HepG2 (cell line): ENCODE data around the gene MACROD2. TPM values are rescaled to one million over a fixed set of nuclear protein-coding genes. Genes with fewer than 3 reads are reported as not detected.

Experiments
- ATAC-seq: fragments of 200-7000 bp; cut with Tn5 transposase; 3 replicates; pipeline ENCODE4 v1.9.1; 2020; ENCODE audit warnings: mild to moderate bottlenecking, moderate library complexity
- BruUV-seq: library from RNA; stranded (reverse); fragments of 400-500 nt; replicated peaks from 2 replicates; lab custom pipeline; 2021; lab: Mats Ljungman, UMichigan
- CTCF ChIA-PET: fragments of 300-600 bp; formaldehyde crosslinking; extraction: SDS; loops from one replicate; lab custom pipeline; 2021; ENCODE audit warnings: low total read pairs, inconsistent platforms, low intra/inter-chr PET ratio; lab: Yijun Ruan, JAX
- POLR2A ChIA-PET: fragments of 350-600 bp; sonication (Branson Sonifier 250); formaldehyde crosslinking; loops from one replicate; lab custom pipeline; 2020; ENCODE audit warnings: antibody characterized with exemption, inconsistent platforms; lab: Yijun Ruan, JAX
- DNase-seq: peaks from one replicate; pipeline ENCODE4 v3.0.0-alpha.2; 2015; ENCODE audit warnings: low spot score
- FAIRE-seq: peaks from 3 replicates; lab custom pipeline; 2011; peaks lifted over from hg19 to GRCh38; lab: Jason Lieb, UNC
- H2AFZ ChIP-seq: one replicate; pipeline ENCODE4 v1.6.1; 2011; ENCODE audit warnings: low read length, inconsistent platforms
- H3K27ac ChIP-seq: fragments of 300-600 bp; 3 replicates; pipeline ENCODE4 v1.8.0; 2011; ENCODE audit warnings: mixed run types, mild to moderate bottlenecking, mixed read lengths, low read length, inconsistent platforms; ENCODE audit not compliant: insufficient read depth; ENCODE audit errors: extremely low read length
- H3K27me3 ChIP-seq, 2 experiments: fragments of 200-600 bp in 1 of 2; 2 replicates in 1 of 2; 3 replicates in 1 of 2; pipeline versions ENCODE4 v1.6.0 to v1.8.0; 2011; ENCODE audit warnings: low read length in 2 of 2, mild to moderate bottlenecking in 2 of 2, moderate library complexity in 2 of 2, inconsistent platforms in 1 of 2; ENCODE audit not compliant: insufficient read depth in 2 of 2, control insufficient read depth in 1 of 2
- H3K36me3 ChIP-seq, 2 experiments: fragments of 200-600 bp in 1 of 2; replicated peaks in 1 of 2; 2 replicates in 1 of 2; 3 replicates in 1 of 2; pipeline versions ENCODE4 v1.5.1 to v1.8.0; 2011; ENCODE audit warnings: low read length in 2 of 2, inconsistent platforms in 1 of 2; ENCODE audit not compliant: insufficient read depth in 2 of 2, control insufficient read depth in 1 of 2
- H3K4me1 ChIP-seq: 2 replicates; pipeline ENCODE4 v1.5.1; 2012; ENCODE audit warnings: low read length, inconsistent platforms; ENCODE audit not compliant: insufficient read depth
- H3K4me2 ChIP-seq: 2 replicates; pipeline ENCODE4 v1.6.0; 2011; ENCODE audit warnings: low read depth, low read length, inconsistent platforms
- H3K4me3 ChIP-seq, 3 experiments: fragments of 200-600 bp in 1 of 3; sonication (generic), shearing (Covaris generic) in 1 of 3; replicated peaks in 1 of 3; 2 replicates each; pipeline ENCODE4 v1.5.1; 2011 to 2016; ENCODE audit warnings: low read length in 3 of 3, inconsistent platforms in 2 of 3, low read depth in 2 of 3, mild to moderate bottlenecking in 2 of 3, control low read depth in 1 of 3, mixed read lengths in 1 of 3; ENCODE audit not compliant: insufficient read depth in 1 of 3
- H3K79me2 ChIP-seq: one replicate; pipeline ENCODE4 v1.6.1; 2011; ENCODE audit warnings: low read length, inconsistent platforms; ENCODE audit not compliant: insufficient read depth
- H3K9ac ChIP-seq: 2 replicates; pipeline ENCODE4 v1.6.0; 2011; ENCODE audit warnings: mild to moderate bottlenecking, low read depth, low read length, inconsistent platforms; ENCODE audit not compliant: insufficient read depth
- H3K9me3 ChIP-seq: 2 replicates; pipeline ENCODE4 v1.5.1; 2012; ENCODE audit warnings: mild to moderate bottlenecking, low read length
- H4K20me1 ChIP-seq: 2 replicates; pipeline ENCODE4 v1.6.0; 2011; ENCODE audit warnings: inconsistent platforms, mild to moderate bottlenecking, low read length, moderate library complexity; ENCODE audit not compliant: insufficient read depth
- HNF4A ChIP-seq: sonication (generic); formaldehyde crosslinking; IDR thresholded peaks from 2 replicates; pipeline ENCODE4 v1.4.0; 2020; ENCODE audit warnings: missing genetic modification reagents
- HNRNPK ChIP-seq: fragments of 200-400 bp; formaldehyde crosslinking; IDR thresholded peaks from 2 replicates; pipeline ENCODE4 v1.6.1; 2018; ENCODE audit warnings: low read length, low read depth, moderate library complexity, mild to moderate bottlenecking; ENCODE audit not compliant: poor library complexity, severe bottlenecking
- PHF5A ChIP-seq: IDR thresholded peaks from one replicate; pipeline ENCODE4 v1.6.1; 2018; ENCODE audit warnings: low read depth, missing genetic modification reagents; ENCODE audit not compliant: unreplicated experiment
- RNF2 ChIP-seq: fragments of 450-650 bp; conservative IDR thresholded peaks from 2 replicates; pipeline ENCODE4 v1.6.1; 2016; ENCODE audit warnings: low read depth
- SMC3 ChIP-seq: IDR thresholded peaks from 2 replicates; pipeline ENCODE4 v1.6.1; 2011; ENCODE audit warnings: low read length, improper control_type of control experiment
- ZNF543 ChIP-seq: sonication (generic); formaldehyde crosslinking; IDR thresholded peaks from 2 replicates; pipeline ENCODE4 v1.4.0; 2020; ENCODE audit warnings: mild to moderate bottlenecking, missing genetic modification reagents
- ZNF652 ChIP-seq: IDR thresholded peaks from 2 replicates; pipeline ENCODE4 v1.6.1; 2016; ENCODE audit warnings: low read depth, borderline replicate concordance
- ZNF772 ChIP-seq: sonication (generic); formaldehyde crosslinking; IDR thresholded peaks from 2 replicates; pipeline ENCODE4 v1.5.0; 2020; ENCODE audit warnings: mild to moderate bottlenecking, missing genetic modification reagents
- WGBS: methylation state at CpG from one replicate; pipeline ENCODE4 v1.1.6; 2017; ENCODE audit warnings: low lambda C conversion rate; 5-methylcytosine and 5-hydroxymethylcytosine counted together
- in situ Hi-C: cut with HindIII; loops from 2 replicates; pipeline ENCODE4 v1.10.0; 2017; ENCODE audit warnings: low pct_unique_long_range_greater_than_20kb; ENCODE audit not compliant: extremely low pct_ligation_motif_present
- intact Hi-C: fragments of 100-400 bp; cut with micrococcal nuclease; formaldehyde crosslinking; loops from one replicate; pipeline ENCODE4 v1.10.0; 2022; ENCODE audit not compliant: unreplicated experiment
- polyA plus RNA-seq, 8 experiments: library from polyadenylated mRNA; depleted of rRNA in 3 of 8; stranded (reverse) in 7 of 8; unstranded in 1 of 8; fragments of >200 nt; fragmentation: Illumina TruSeq in 4 of 8; extraction: Trizol in 4 of 8; gene quantifications; 2 replicates each; pipeline versions ENCODE4 v1.2.1 to v1.2.3, GENCODE V29; 2011 to 2016; ENCODE audit warnings: low read depth in 4 of 8, missing spikeins in 1 of 8, mixed read lengths in 1 of 8; ENCODE audit not compliant: insufficient read depth in 1 of 8
- total RNA-seq, 5 experiments: library from RNA; depleted of rRNA; stranded (reverse); fragments of >200 nt; fragmentation: Illumina TruSeq; extraction: Trizol; gene quantifications; 2 replicates each; pipeline ENCODE4 v1.2.3, GENCODE V29; 2016; ENCODE audit warnings: low read depth in 1 of 5
- TF ChIP-seq, protein P1 (sequence below): sonication (generic); formaldehyde crosslinking; IDR thresholded peaks from 2 replicates; pipeline ENCODE4 v1.8.0; 2022; ENCODE audit warnings: missing genetic modification reagents, mild to moderate bottlenecking, borderline replicate concordance

The MACROD2 gene
- total and polyA plus RNA-seq, 2 of the 13 experiments (the other 11 are each of a cell fraction or from before 2014, with no cell fraction given), result 0.13 to 0.51 TPM

DNA sequence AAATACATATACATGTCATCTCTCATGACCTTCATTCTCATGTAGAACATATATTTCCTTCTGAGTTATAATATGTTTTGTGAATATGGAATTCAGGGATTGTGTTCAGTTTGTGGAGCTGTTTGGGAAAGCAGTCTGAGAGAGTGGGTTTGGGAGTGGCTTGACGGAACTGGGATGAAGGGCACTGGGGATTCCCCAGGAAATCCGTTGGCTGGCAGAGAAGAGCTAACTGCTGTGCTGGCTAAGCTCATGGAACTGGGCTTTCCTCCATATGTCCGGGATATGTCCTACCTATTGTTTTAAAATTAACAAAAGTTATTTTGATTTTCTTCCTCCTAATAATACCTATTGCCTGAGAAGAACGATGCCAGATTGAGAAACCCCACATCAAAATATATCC lies 701.6 kb downstream of the MACROD2 start (continued):
- TF ChIP-seq ZNF543 (CRISPR knock-in tag) (no peak), HNRNPK (no peak), SMC3 (no peak), ZNF772 (no peak)

- H3K79me2 ChIP-seq, result no peaks in the 10 kb centered on the region
- H3K36me3 ChIP-seq, result no peaks in the 10 kb centered on the region
- peak; percentile 41 for ATAC-seq
- no peak overlapping the region for H2AFZ ChIP-seq
- BruUV-seq, result no TSS peak
- H3K9me3 ChIP-seq, result no peaks in the 10 kb centered on the region
- no peak for FAIRE-seq
- H4K20me1 ChIP-seq, result no peaks in the 10 kb centered on the region
- in situ Hi-C loops, result no loop called here
- no peak for DNase-seq
- H3K4me1 ChIP-seq, result 0 out of 2 replicates have a peak, but pooled peaks cover 4% of the 10 kb centered on the region
- ChIA-PET POLR2A (no interaction called here), CTCF (no interaction called here)
- H3K4me2 ChIP-seq, result no peak overlapping the region
- 0% methylated on average over 4 of the region's 4 CpGs for WGBS
- H3K9ac ChIP-seq, result no peak overlapping the region
- TF ChIP-seq RNF2 (no peak), PHF5A (no peak), HNF4A (CRISPR knock-in tag) (peak; percentile 42), ZNF652 (CRISPR knock-in tag) (peak; percentile 89)
- TF ChIP-seq, protein P1, sequence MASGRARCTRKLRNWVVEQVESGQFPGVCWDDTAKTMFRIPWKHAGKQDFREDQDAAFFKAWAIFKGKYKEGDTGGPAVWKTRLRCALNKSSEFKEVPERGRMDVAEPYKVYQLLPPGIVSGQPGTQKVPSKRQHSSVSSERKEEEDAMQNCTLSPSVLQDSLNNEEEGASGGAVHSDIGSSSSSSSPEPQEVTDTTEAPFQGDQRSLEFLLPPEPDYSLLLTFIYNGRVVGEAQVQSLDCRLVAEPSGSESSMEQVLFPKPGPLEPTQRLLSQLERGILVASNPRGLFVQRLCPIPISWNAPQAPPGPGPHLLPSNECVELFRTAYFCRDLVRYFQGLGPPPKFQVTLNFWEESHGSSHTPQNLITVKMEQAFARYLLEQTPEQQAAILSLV (CRISPR knock-in tag), result no peak
- TF ChIP-seq, all 625 proteins: peak for 2
- intact Hi-C loops, result no loop called here
- Histone ChIP-seq H3K4me3 (no peak overlapping the region), H3K27ac (no peak overlapping the region), H3K27me3 (no peaks in the 10 kb centered on the region)
Measured at GRCh38 chr20:14698125-14698524, 702.8 kb downstream of the MACROD2 start.
